Neural crest cell (in vitro differentiated cells): ENCODE results near the gene LECT2. TPM values are rescaled to one million over a fixed set of nuclear protein-coding genes. Genes with fewer than 3 reads are reported as not detected.

Source experiments
- DNase-seq: peaks from one replicate; pipeline ENCODE4 v3.0.0; 2021; ENCODE audit warnings: low read depth, mixed read lengths, low spot score
- H3K27ac Mint-ChIP-seq: one replicate; pipeline ENCODE4 v1.8.0; 2021; ENCODE audit warnings: mild to moderate bottlenecking, mixed read lengths; ENCODE audit not compliant: unreplicated experiment
- H3K27me3 Mint-ChIP-seq: 2 replicates; pipeline ENCODE4 v1.8.0; 2021; ENCODE audit warnings: low read depth, mild to moderate bottlenecking, mixed read lengths
- H3K36me3 Mint-ChIP-seq: 2 replicates; pipeline ENCODE4 v1.8.0; 2021; ENCODE audit warnings: low read depth, mild to moderate bottlenecking, mixed read lengths
- H3K4me1 Mint-ChIP-seq: 2 replicates; pipeline ENCODE4 v1.8.0; 2021; ENCODE audit warnings: mixed read lengths
- H3K4me3 Mint-ChIP-seq: one replicate; pipeline ENCODE4 v1.8.0; 2021; ENCODE audit warnings: mild to moderate bottlenecking, mixed read lengths
- H3K9me3 Mint-ChIP-seq: 2 replicates; pipeline ENCODE4 v1.8.0; 2021; ENCODE audit warnings: mixed read lengths
- CTCF ChIP-seq: fragments of 200-600 bp; sonication (generic); conservative IDR thresholded peaks from 2 replicates; pipeline ENCODE4 v1.5.0; 2021; ENCODE audit warnings: antibody characterized with exemption, mild to moderate bottlenecking
- total RNA-seq: library from RNA; stranded (reverse); gene quantifications from 2 replicates; pipeline ENCODE4 v1.2.1, GENCODE V29; 2021

The LECT2 gene
- total RNA-seq, 1 donor from 2014 or later, result not detected

GRCh38 chr5:135979510-135979909, 24.7 kb upstream of the LECT2 start:
- no peak overlapping the region for H3K27ac Mint-ChIP-seq
- H3K36me3 Mint-ChIP-seq, result no peaks in the 10 kb centered on the region
- peaks cover 49% of the 10 kb centered on the region for H3K27me3 Mint-ChIP-seq
- no peak for DNase-seq
- no peak overlapping the region for H3K4me3 Mint-ChIP-seq
- TF ChIP-seq CTCF, result no peak
- H3K9me3 Mint-ChIP-seq, result peaks cover 3% of the 10 kb centered on the region
- H3K4me1 Mint-ChIP-seq, result peaks cover 12% of the 10 kb centered on the region

- H3K27me3 Mint-ChIP-seq, result peaks cover 51% of the 10 kb centered on the region
- no peaks in the 10 kb centered on the region for H3K36me3 Mint-ChIP-seq
- H3K4me3 Mint-ChIP-seq, result no peak overlapping the region
- no peak for DNase-seq
- TF ChIP-seq CTCF, result no peak
- H3K9me3 Mint-ChIP-seq, result peaks cover 3% of the 10 kb centered on the region
- no peak overlapping the region for H3K27ac Mint-ChIP-seq
- H3K4me1 Mint-ChIP-seq, result peaks cover 12% of the 10 kb centered on the region
Observed at GRCh38 chr5:135978993-135979392, 24.2 kb upstream of the LECT2 start.

GRCh38 chr5:135978212-135978631, 23.4 kb upstream of the LECT2 start:
- DNase-seq, result no peak
- no peaks in the 10 kb centered on the region for H3K36me3 Mint-ChIP-seq
- H3K27me3 Mint-ChIP-seq, result peaks cover 51% of the 10 kb centered on the region
- peaks cover 12% of the 10 kb centered on the region for H3K4me1 Mint-ChIP-seq
- no peak overlapping the region for H3K27ac Mint-ChIP-seq
- no peak overlapping the region for H3K4me3 Mint-ChIP-seq
- no peak for TF ChIP-seq CTCF
- H3K9me3 Mint-ChIP-seq, result peaks cover 3% of the 10 kb centered on the region

- Mint-ChIP-seq H3K27me3 (peaks cover 51% of the 10 kb centered on the region), H3K9me3 (peaks cover 3% of the 10 kb centered on the region), H3K4me3 (no peak overlapping the region), H3K27ac (no peak overlapping the region), H3K36me3 (no peaks in the 10 kb centered on the region), H3K4me1 (peaks cover 12% of the 10 kb centered on the region)
- peak; percentile 79 for TF ChIP-seq CTCF
- DNase-seq, result peak; percentile 77
Observed at GRCh38 chr5:135977375-135977928, 22.7 kb upstream of the LECT2 start.

GRCh38 chr5:135976216-135976615, 21.4 kb upstream of the LECT2 start:
- H3K36me3 Mint-ChIP-seq, result no peaks in the 10 kb centered on the region
- peaks cover 12% of the 10 kb centered on the region for H3K4me1 Mint-ChIP-seq
- no peak for TF ChIP-seq CTCF
- peaks cover 3% of the 10 kb centered on the region for H3K9me3 Mint-ChIP-seq
- H3K27ac Mint-ChIP-seq, result no peak overlapping the region
- no peak overlapping the region for H3K4me3 Mint-ChIP-seq
- H3K27me3 Mint-ChIP-seq, result peaks cover 55% of the 10 kb centered on the region
- DNase-seq, result no peak
